Esophagus squamous epithelium (tissue), 4 donors: Measurements from ENCODE around the gene CHMP1B.

Experiments
- CTCF ChIP-seq, 6 experiments: fragments of 450-650 bp in 4 of 6; fragments of 200-600 bp in 2 of 6; sonication (generic) in 2 of 6; IDR thresholded peaks; one replicate each; pipeline ENCODE4 v1.5.1; 2016 to 2019; ENCODE audit warnings: antibody characterized with exemption in 6 of 6, mild to moderate bottlenecking in 4 of 6, moderate library complexity in 4 of 6
- POLR2A ChIP-seq, 4 donors: fragments of 450-650 bp; IDR thresholded peaks; one replicate each; pipeline ENCODE4 v1.6.1; 2017; ENCODE audit warnings: antibody characterized with exemption in 4 of 4, mild to moderate bottlenecking in 4 of 4, moderate library complexity in 3 of 4

GRCh38 chr18:11889284-11889683, 38.1 kb downstream of the CHMP1B start:
- TF ChIP-seq POLR2A (IDR thresholded peaks at IDR 0.05) (no peak), CTCF (IDR thresholded peaks at IDR 0.05) (no peak)
